Chondrocyte (in vitro differentiated cells): ENCODE results near the gene DPH2. TPM values are rescaled to one million over a fixed set of nuclear protein-coding genes. Genes with fewer than 3 reads are reported as not detected.
A peak's percentile ranks its signal among the peaks of the same experiment; 100 is the strongest.

ENCODE experiments used
- DNase-seq: peaks from one replicate; pipeline ENCODE4 v3.0.0; 2021; ENCODE audit warnings: mixed read lengths, low spot score
- H3K27ac Mint-ChIP-seq: one replicate; pipeline ENCODE4 v1.8.0; 2021; ENCODE audit warnings: mild to moderate bottlenecking, moderate library complexity, mixed read lengths; ENCODE audit not compliant: unreplicated experiment
- H3K27me3 Mint-ChIP-seq: 2 replicates; pipeline ENCODE4 v1.8.0; 2021; ENCODE audit warnings: low read depth, mixed read lengths
- H3K36me3 Mint-ChIP-seq: 2 replicates; pipeline ENCODE4 v1.8.0; 2021; ENCODE audit warnings: low read depth, mixed read lengths
- H3K4me1 Mint-ChIP-seq: 2 replicates; pipeline ENCODE4 v1.8.0; 2021; ENCODE audit warnings: low read depth, mild to moderate bottlenecking, mixed read lengths
- H3K4me3 Mint-ChIP-seq: one replicate; pipeline ENCODE4 v1.8.0; 2021; ENCODE audit warnings: mild to moderate bottlenecking, moderate library complexity, mixed read lengths; ENCODE audit not compliant: unreplicated experiment
- H3K9me3 Mint-ChIP-seq: 2 replicates; pipeline ENCODE4 v1.8.0; 2021; ENCODE audit warnings: low read depth, mixed read lengths
- total RNA-seq: library from RNA; stranded (reverse); gene quantifications from 3 replicates; pipeline ENCODE4 v1.2.1, GENCODE V29; 2021
- TF ChIP-seq, protein P1 (sequence below): fragments of 200-600 bp; sonication (generic); IDR thresholded peaks from 2 replicates; pipeline ENCODE4 v1.5.0; 2021; ENCODE audit warnings: antibody characterized with exemption, mild to moderate bottlenecking, moderate library complexity

DPH2 gene
- total RNA-seq, 1 donor from 2014 or later: 22.4 TPM

DNA sequence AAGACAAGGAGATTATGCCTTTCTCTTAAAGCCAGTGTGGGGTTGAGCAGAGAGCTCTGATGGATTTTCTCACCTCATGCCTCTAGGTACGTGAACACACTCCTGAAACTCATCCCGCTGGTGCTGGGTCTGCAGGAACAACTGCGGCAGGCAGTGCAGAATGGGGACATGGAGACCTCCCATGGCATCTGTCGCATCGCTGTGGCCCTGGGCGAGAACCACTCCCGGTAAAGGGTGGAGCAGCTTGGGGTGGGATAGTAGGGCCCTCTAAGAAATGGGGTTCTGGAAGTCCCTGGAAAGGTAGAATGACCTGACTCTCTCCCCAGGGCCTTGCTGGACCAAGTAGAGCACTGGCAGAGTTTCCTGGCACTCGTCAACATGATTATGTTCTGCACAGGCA, 13.6 kb upstream of the DPH2 start:
- no peaks in the 10 kb centered on the region for H3K9me3 Mint-ChIP-seq
- no peaks in the 10 kb centered on the region for H3K27me3 Mint-ChIP-seq
- H3K4me1 Mint-ChIP-seq: no peaks in the 10 kb centered on the region
- TF ChIP-seq, protein P1, sequence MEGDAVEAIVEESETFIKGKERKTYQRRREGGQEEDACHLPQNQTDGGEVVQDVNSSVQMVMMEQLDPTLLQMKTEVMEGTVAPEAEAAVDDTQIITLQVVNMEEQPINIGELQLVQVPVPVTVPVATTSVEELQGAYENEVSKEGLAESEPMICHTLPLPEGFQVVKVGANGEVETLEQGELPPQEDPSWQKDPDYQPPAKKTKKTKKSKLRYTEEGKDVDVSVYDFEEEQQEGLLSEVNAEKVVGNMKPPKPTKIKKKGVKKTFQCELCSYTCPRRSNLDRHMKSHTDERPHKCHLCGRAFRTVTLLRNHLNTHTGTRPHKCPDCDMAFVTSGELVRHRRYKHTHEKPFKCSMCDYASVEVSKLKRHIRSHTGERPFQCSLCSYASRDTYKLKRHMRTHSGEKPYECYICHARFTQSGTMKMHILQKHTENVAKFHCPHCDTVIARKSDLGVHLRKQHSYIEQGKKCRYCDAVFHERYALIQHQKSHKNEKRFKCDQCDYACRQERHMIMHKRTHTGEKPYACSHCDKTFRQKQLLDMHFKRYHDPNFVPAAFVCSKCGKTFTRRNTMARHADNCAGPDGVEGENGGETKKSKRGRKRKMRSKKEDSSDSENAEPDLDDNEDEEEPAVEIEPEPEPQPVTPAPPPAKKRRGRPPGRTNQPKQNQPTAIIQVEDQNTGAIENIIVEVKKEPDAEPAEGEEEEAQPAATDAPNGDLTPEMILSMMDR: no peak
- no peak overlapping the region for H3K27ac Mint-ChIP-seq
- DNase-seq: peak; percentile 67
- H3K36me3 Mint-ChIP-seq: peaks cover 21% of the 10 kb centered on the region
- no peak overlapping the region for H3K4me3 Mint-ChIP-seq

DNA sequence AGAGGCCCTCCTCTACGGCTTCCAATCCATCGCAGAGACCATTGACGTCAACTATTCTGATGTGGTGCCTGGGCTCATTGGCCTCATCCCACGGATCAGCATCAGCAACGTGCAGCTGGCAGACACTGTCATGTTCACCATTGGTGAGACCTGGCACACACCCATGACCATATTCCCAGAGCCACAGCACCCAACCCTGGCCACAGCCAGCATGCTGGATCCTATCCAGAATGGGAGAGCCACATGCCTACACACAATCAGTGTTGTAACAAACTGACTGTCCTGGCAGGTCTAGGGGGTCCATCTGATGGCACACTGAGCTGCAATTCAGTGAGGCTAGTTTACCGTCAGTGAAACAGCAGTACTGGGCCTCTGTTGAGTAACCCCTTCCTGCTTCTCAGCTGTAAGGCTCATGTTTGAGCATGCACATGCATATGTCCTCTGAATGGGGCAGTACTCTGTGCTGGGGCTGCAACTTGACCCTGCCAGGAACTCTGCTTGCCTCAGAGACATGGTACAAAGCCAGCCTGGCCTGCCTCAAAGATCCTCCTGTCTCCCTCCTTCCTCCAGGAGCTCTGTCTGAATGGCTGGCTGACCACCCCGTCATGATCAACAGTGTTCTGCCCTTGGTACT, 12.3 kb upstream of the DPH2 start:
- peaks cover 27% of the 10 kb centered on the region for H3K36me3 Mint-ChIP-seq
- no peak overlapping the region for H3K27ac Mint-ChIP-seq
- H3K4me1 Mint-ChIP-seq: no peaks in the 10 kb centered on the region
- no peaks in the 10 kb centered on the region for H3K27me3 Mint-ChIP-seq
- TF ChIP-seq, protein P1: no peak
- no peaks in the 10 kb centered on the region for H3K9me3 Mint-ChIP-seq
- no peak overlapping the region for H3K4me3 Mint-ChIP-seq
- no peak for DNase-seq

DNA sequence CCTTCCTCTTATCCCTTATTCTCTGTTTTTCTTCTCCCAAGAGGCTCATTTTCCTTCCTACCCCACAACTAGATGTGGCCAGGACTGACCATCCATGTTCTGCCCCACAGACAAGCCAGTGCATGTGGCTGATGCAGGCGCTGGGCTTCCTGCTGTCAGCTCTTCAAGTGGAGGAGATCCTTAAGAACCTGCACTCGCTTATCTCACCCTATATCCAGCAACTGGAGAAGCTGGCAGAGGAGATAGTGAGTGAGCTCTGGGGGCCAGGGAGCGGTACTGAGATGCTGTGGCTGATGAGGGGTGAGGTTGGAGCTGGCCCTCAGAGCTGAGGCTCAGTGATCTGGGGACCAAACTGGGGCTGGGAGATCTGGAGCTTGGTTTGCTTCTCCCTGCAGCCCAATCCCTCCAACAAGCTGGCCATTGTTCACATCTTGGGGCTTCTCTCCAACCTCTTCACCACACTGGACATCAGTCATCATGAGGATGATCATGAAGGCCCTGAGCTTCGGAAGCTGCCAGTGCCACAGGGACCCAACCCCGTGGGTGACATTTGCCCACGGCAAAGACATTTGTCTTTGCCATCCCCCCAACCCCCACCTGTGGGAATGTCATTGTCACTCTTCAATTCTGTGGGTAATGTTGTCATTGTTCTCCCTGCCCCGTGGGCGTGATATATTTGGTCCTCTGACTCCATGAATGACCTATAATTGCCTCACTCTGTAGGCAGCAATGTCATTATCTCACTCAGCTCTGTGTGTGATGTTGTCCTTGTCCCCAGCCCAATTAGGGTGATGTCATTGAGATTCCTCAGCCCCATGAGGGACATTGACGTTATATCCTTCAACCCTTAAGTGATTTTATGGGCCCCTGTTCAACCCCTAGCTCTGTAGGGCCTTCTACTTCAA, 11.2 kb upstream of the DPH2 start:
- Mint-ChIP-seq H3K36me3 (peaks cover 28% of the 10 kb centered on the region), H3K4me1 (no peaks in the 10 kb centered on the region), H3K27me3 (no peaks in the 10 kb centered on the region), H3K27ac (no peak overlapping the region), H3K9me3 (no peaks in the 10 kb centered on the region), H3K4me3 (no peak overlapping the region)
- TF ChIP-seq, protein P1: no peak
- DNase-seq: no peak

DNA sequence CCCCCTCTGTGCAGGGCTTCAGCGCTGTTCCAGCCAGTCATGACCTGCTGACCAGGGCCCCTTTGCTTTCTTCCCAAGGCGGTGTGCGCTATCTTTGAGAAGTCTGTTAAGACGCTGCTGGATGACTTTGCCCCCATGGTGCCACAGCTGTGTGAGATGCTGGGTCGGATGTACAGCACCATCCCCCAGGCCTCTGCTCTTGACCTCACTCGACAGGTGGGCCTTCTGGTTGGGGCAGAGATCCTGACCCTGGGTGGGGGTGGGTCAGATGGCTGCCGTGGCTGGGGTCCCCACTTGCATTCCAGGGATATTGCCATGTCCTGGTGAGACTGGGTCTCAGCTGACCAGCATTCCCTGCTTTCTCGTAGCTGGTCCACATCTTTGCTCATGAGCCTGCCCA, 9.0 kb upstream of the DPH2 start:
- Mint-ChIP-seq H3K4me3 (no peak overlapping the region), H3K36me3 (peaks cover 28% of the 10 kb centered on the region), H3K27ac (no peak overlapping the region), H3K27me3 (no peaks in the 10 kb centered on the region), H3K4me1 (no peaks in the 10 kb centered on the region), H3K9me3 (no peaks in the 10 kb centered on the region)
- DNase-seq: no peak
- TF ChIP-seq, protein P1: no peak

DNA sequence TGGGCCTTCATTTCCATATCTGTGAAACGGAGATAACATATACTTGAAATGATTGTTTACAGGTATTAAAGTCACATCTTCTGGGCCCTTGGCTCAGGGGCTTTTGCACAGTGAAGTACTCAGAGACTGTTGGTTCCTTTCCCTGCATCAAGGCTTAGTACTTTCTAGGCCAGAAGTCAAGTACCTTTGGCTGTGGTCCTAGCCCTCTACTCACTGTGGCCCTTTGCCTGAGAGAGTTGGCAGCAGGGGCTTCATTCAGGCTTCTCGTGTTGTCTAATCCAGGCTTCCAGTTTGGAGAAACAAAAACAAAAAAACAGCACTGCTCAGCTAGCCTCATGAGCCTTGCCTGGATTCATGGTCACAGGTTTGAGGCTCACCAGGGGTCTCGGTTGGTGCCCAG, 8.1 kb upstream of the DPH2 start:
- H3K9me3 Mint-ChIP-seq: no peaks in the 10 kb centered on the region
- no peak for DNase-seq
- TF ChIP-seq, protein P1: no peak
- no peak overlapping the region for H3K4me3 Mint-ChIP-seq
- no peaks in the 10 kb centered on the region for H3K27me3 Mint-ChIP-seq
- H3K4me1 Mint-ChIP-seq: no peaks in the 10 kb centered on the region
- H3K36me3 Mint-ChIP-seq: peaks cover 29% of the 10 kb centered on the region
- no peak overlapping the region for H3K27ac Mint-ChIP-seq
